NCI-H1417 treated with DMSO at 0.1 percent for 48 hours (cell line): ENCODE data around the gene GDI2.

ENCODE experiments used
- DNase-seq: peaks from one replicate; lab custom pipeline; 2025; lab: John Stamatoyannopoulos, UW

The GDI2 gene

DNA sequence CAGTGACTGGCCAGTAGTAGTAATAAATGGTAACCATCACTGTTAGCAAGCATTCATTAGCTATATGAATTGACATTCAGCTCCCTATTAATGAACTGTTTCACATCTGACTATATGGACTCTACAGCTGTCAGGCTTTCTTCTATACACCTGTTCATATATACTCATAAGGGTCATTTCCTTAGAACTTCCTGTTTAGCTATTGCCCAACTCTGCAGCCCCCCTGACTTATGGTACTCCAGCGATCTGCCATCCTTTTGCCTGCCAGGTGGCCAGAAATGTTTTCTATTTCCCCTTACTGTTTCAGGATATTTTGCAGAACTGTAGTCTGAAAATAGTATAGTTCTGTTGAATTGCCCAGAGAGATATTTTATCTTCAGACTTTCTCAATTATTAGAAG lies 72.0 kb downstream of the GDI2 start:
- no peak for DNase-seq

DNA sequence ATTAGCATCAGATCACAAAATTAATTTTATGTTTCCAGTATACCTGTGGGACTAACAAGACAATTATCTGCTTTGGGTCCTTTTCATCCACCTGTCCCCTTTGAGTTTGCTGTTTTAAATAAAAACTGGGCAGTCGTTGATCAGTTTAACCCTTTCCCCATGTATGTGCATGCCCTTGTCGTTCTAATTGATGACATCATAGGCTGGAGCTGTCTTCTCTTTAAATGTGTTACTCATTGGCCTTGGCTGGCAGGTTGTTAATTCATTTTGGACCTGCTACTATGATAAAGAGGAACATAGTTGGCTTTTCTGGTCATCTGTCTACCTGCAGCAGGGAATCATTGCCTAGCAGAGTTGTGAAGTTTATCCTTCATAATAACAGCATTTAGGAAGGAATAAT lies 74.8 kb downstream of the GDI2 start:
- DNase-seq, result no peak

DNA sequence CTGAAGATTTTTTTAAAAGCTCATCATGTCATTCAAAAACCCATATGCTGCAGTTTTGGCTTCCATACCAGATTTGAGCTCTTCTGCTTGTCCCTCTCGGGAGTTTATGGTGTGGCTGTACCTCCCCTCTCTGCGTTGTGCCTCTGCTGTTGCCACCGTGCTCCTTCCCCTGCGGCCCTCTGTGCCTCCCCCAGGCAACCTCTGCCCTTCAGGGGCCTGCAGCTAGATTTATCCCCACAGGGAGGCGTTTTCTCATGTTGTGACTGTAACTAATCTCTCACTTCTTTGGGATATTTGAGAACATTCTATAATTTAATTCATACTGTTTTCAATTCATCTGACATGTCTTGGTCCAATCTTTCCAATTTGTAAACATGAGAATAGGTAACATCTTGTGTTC lies 75.9 kb downstream of the GDI2 start:
- no peak for DNase-seq

DNA sequence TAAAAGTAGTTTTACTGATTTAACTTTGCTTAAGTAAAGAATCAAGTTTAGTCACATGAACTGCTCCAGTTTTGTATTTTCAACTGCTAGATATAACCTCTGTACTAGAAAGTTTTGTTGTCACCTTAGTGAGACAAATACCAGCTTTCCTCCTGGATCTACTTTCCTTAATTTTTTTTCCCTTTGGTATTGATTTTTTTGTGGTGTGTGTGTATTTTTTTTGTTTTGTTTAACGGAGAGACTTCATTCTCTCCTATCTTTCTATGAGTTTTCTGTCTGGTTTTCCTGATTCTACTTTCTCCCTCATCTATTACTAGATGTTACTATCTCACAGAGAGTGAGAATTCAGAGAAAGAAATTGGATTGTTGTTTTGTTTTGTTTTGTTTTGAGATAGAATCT lies 76.6 kb downstream of the GDI2 start:
- DNase-seq, result no peak

DNA sequence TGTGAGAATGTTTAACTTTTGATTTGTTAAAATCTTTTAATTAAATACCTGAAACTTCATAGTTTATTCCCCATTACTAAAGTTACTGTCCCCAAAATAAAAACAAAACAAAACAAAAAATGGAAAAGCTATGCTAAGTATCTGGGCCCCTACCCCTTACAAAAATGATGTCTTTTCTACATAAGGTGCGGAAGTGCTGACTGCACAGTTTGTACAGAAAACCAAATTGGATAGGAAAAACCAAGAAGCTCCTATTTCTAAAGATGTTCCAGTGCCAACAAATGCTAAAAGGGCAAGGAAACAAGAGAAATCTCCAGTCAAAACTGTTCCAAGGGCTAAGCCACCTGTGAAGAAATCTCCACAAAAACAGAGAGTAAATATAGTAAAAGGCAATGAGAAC lies 78.1 kb downstream of the GDI2 start:
- no peak for DNase-seq

DNA sequence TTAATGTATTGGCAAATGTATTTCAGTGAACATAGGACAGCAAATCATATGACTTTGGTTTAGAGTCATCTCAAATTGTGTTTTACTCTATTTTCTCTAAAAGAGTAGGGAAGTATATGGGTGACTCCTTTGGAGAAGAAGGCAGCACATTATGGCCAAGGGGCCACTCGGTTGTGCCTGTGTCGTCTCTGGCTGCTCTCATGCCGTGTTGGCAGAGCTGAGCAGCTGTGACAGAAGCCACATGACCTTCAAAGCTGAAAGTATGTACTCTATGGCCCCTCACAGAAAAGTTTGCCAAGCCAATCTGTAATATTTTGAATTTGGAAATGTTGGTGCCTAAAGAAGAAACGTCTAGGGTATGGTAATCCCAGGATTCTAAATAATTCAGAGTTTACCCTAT lies 81.1 kb downstream of the GDI2 start:
- DNase-seq, result no peak

DNA sequence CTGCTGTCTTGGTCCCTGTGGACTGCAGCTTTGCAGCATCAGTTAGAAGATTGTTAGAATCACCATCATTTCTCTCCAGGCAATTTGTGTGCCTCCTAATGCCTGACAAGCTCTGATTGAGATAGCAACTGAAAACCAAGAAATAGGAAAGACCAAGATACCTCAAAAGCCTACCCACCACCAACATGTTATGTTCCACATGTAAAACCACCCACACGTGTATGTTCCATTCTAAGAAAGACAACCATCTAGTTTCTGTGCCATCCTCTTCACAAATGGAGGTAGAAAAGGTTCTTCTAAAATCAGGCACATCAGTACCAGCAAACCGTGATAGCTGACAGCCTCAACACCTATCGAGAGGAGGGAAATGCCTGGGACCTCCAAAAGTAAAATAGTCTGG lies 81.7 kb downstream of the GDI2 start:
- DNase-seq, result no peak

DNA sequence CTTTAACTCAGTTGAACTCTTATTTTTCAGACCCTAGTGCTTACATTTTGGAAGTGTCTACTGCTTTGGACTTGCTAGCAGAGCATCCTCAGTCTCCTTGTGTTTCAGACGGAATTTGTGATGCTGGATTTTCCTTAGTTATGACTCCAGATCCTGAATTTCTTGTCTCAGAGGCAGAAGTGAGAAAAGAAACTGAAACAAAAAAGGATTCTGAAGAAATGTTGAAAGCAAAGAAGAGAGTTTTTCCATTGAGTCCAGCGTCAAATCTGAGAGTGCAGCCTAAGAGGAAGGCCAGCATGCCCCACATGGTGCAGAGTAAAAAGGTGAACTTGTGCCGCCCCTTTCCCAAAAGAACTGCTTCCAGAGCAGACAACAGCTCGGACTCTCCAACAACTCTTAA lies 82.5 kb downstream of the GDI2 start:
- DNase-seq, result no peak

DNA sequence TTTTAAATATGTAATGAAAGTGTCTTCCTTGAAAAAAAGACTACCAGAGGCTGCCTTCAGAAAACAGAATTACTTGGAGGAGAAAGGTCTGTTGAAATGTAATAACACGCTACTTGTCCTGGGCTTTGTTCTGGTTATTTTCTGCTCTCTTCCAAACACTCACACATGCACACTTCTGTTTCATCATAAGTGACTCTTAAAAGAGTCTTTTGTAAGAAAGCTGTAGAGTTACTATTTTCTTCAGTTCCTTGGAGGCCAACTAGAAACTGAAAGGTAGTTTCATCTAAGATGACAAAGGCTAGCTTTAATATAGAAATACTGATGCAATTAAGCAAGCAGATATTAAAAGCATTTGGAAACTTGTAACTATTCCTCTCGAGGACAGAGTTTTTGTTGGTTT lies 89.5 kb downstream of the GDI2 start:
- DNase-seq, result no peak

DNA sequence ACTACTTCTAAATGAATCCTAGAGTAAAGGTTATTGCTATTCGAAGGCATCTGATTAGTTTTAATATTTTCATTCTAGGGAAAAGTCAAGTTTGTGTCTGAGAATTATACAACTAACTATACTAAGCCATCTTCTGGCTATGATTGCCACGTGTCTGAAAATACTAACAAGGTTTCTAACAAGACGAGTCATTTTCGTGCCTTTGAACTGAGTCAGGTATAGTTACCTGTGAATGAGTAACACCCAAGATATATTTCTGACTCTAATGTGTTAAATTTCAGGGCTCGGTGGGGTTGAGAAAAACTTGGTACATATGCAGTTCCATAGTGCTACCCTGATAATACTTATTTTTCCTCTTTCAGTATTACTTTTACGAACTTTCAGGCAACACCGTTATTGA lies 93.1 kb downstream of the GDI2 start:
- DNase-seq, result no peak

DNA sequence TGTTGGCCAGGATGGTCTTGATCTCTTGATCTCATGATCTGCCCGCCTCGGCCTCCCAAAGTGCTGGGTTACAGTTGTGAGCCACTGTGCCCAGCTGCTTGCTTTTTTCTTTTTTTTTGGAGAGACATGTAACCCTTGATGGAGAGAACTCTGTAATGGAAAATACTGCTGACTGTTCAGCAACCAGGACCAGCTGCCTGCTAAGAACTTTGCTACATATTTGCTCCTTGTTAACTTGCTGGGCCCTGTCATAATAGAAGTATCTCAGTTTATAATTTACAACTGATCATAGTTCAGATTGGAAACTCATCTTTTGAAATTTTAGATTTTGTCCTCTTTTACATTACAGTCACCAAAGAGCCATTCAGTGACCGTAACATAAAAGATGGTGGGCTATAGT lies 93.7 kb downstream of the GDI2 start:
- no peak for DNase-seq
